Measurements from ENCODE around the gene AVPR1B.
"Not testable (repeated sequence)": the region's sequence is repeated elsewhere in the genome, so short reads cannot be mapped to it uniquely, and the experiment has no call there.

Gene AVPR1B

DNA sequence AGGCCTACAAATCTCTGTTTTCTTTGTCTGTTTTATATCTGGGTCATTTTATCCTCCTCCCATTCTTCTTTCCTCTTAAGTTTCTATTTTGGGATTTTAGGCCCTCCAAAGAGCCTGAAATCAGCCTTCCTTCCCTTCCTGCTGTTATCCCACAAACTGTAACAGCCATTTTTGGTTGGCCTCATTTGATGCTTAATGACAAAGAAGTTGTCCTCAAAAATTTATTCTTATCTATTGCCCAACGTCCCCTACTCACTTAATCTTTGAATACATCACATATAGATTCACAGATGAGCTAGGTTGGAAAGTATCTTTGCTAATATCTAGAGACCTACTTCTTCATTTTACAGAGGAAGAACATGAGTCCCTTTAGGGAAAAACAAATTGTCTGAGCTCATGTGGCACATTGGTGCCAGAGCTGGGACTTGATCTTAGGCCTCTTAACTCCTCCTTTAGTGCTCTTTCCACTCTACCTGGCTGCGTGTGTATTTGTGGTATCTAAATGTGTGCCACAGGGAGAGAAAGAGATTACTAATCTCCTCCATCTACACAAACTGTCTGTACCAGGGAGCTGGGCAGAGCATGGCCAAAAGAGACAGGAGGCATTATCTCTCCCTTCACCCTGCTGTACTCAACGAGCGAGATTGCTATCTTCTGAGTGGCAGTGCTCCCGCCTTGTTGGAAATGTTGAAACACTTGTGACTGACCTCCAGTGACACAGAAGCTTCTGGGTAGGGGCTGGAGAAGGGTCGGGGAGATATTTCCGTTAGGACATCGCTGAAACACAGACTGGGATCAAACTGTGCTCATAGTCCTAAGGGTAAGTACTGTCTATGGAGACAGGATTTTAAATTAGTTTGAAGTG, 34.1 kb downstream of the AVPR1B start:
- DNase-seq (ENCODE audit: low read depth in 2 of 2, low spot score in 1 of 2): no peak

DNA sequence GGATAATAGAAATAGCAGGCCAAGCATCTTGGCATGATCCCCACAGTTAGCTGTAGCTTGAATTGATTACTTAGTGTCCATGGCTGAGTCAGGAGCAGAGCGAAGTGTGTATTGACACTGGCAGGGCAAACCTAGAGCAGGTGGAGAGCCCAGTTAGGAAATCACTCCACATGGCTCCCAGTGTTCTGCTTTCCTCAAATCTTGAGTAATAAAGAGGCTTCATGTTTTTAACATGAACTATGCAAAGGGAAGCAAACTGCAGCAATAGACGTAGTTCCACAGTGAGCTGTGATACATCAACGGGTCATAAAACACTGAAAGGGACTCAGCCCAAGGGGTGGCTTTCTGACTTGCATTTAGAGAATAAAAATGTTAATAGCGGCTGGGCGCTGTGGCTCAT, 35.3 kb downstream of the AVPR1B start:
- DNase-seq (ENCODE audit: low read depth in 2 of 2, low spot score in 1 of 2): no peak

DNA sequence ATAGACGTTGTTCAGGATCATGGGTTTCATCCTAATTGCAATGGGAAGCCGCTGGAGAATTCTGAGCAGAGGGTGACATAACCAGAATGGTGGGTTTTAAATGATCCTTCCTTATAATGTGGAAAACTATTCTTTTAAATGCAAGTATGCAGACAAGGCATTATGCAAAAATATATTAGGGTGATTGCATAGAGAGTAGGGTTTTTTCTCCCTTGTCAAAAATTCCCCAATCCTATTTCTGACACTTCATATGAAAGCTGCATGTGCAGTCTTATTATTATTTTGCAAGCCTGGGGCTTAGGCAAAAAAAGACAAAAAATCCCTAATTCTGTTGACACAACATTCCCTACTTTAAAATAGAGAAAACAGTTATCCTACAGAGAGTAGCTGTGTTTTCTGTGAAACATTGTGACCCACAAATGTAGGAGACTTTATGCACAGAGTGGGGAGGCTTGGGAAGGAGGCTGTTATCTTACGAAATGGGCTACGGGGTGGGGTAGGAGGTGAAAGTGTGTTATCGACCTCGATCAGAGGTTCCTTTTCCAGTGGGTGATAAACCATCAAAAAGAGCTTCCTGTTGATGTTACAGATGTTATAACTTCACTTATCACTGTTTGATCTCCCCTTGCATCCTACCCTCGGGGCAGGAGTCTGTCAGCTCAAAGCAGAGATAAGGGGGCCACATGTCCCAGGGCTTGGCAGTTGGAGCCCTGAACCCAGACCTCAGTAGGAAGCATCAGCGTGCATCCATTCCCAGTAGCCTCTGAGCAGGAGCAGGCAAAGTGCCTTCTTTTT, 37.0 kb downstream of the AVPR1B start:
- no peak for DNase-seq (ENCODE audit: low read depth in 2 of 2, low spot score in 1 of 2)

DNA sequence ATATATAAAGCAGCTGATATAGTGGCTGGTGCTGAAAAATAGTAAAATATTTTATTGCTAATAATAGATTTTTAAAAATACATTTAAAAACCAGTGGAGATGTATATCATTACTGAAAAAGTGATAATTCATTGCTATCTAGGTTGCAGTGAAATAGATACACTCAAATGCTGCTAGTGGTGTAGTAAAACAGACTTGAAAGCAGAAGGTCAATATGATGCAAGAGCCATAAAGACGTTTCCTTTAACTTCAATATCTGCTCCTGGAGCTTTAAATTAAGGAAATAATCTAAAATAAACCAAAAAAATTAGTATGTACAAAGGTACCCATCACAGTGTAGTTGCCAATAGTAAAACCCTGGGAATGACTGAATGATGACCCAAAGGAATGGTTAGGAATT, 38.1 kb downstream of the AVPR1B start:
- DNase-seq (ENCODE audit: low read depth in 2 of 2, low spot score in 1 of 2): no peak

DNA sequence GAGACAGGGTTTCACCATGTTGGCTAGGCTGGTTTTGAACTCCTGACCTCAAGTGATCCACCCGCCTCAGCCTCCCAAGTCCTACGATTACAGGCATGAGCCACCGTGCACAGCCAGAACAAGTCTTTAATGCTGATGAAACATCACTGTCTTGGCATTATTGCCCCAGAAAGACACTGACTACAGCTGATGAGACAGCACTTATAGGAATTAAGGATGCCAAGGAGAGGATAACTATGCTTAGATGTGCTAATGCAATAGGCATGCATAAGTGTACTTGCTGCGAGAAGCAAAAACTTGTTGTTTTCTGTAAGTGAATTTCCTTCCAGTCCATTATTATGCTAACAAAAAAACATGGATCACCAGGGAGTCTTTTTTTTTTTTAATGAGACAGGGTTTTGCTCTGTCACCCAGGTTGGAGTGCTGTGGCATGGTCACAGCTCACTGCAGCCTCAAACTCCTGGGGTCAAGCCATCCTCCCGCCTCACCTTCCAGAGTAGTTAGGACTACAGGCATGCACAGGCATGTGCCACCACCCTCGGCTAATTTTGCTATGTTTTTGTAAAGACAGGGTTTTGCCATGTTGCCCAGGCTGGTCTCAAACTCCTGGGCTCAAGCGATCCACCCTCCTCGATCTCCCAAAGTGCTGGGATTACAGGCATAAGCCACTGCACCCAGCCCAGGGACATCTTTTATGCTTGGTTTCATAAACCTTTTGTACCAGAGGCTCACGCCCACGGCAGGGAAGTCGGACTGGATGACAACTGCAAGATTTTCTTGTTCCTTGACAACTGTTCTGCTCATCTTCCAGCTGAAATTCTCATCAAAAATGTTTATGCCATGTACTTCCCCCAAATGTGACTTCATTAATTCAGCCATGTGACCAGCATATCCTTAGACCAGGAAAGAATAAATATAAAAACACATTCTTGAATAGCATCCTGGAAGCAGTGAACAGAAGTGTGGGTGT, 41.1 kb downstream of the AVPR1B start:
- DNase-seq (ENCODE audit: low read depth in 2 of 2, low spot score in 1 of 2): no peak

DNA sequence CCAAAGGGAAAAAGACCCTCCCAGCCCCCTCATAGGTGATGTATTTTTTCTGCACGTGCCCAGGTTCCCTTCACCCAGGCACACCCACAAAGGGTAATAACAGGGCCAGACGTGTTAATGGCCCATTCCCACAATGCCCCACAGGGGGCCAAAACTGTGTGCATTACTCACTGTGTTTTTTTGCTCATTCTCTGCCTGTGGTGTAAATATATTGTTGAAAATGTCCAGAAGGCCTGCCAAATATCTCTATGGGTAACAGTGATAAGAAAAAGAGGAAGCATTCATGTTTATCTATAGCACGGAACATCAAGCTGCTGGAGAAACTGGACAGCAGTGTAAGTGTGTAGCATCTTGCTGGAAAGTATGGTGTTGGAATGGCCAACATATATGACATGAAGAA, 42.3 kb downstream of the AVPR1B start:
- DNase-seq (ENCODE audit: low read depth in 2 of 2, low spot score in 1 of 2): no peak

DNA sequence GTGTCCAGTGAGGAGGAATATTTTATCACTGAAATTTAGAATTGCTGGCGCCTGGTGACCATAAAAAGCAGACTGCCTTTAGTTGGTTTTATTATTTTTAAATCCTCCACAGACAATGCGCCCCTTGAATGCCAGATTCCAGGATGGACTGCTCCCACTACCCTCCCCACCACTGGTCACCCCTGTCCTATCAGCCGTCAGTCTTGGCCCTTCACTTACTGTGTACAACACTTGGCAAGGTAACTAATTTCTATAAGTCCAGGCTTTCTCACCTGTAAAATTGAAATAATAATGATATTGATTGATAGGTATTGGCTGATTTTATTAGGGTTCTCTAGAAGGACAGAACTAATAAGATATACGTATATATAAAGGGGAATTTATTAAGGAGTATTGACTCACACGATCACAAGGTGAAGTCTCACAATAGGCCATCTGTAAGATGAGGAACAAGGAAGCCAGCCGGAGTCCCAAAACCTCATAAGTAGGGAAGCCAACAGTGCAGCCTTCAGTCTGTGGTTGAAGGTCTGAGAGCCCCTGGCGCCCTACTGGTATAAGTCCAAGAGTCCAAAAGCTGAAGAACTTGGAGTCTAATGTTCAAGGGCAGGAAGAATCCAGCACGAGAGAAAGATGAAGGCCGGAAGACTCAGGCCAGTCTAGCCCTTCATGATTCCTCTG, 46.4 kb downstream of the AVPR1B start:
- DNase-seq (ENCODE audit: low read depth in 2 of 2, low spot score in 1 of 2): no peak

DNA sequence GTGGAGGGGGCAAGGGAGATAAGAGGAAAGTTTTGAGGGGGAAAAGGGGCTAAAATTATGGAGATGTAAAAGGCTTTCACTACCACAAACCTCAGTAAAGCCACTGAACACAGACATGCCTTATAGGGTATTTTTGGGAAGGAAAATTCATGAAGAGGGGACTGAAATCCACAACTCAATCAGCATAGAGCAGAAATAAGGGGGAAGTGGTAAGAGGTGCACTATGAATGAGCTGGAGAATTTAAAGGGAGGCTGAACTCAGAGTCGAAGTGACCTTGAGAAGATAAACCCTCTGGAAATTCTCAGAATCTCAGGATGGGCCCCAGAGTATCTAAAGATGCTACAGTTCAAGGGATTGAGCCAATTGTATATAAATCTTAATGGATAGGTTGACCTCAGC, 48.9 kb downstream of the AVPR1B start:
- no peak for DNase-seq (ENCODE audit: low read depth in 2 of 2, low spot score in 1 of 2)

DNA sequence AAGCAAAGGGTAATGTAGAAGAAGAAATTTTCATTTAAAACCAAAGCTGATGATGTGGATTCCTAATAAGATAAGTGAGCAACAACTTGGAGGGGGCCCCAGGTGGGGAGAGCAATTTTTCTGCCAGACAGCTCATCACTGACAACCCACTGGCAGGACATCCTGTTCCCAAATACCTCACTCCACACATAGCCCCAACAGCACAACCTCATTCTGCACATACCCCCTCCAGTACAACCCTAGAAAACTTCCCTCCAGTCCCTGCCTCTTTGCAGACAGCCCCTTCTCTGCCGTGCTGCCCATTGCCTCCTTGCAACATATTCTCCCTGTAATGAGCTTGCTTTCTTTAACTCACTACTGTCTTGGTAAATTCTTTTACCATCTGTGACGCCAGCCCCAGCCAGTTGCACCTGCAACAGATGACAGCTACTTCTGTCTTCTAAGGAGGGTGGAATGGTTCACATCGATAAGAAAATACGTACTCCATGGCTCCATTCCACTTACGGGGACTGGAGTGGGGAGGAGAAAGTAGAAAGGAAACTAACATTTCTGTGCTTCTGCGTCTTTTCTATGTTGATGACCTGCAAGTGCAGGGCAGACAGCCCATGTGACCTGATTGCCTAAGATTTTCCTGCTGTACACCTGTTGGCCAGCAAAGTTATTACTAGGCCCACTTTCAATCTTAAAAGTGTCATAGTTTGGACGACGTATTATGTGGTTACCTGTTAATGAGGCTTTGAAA, 49.5 kb downstream of the AVPR1B start:
- DNase-seq (ENCODE audit: low read depth in 2 of 2, low spot score in 1 of 2): no peak

DNA sequence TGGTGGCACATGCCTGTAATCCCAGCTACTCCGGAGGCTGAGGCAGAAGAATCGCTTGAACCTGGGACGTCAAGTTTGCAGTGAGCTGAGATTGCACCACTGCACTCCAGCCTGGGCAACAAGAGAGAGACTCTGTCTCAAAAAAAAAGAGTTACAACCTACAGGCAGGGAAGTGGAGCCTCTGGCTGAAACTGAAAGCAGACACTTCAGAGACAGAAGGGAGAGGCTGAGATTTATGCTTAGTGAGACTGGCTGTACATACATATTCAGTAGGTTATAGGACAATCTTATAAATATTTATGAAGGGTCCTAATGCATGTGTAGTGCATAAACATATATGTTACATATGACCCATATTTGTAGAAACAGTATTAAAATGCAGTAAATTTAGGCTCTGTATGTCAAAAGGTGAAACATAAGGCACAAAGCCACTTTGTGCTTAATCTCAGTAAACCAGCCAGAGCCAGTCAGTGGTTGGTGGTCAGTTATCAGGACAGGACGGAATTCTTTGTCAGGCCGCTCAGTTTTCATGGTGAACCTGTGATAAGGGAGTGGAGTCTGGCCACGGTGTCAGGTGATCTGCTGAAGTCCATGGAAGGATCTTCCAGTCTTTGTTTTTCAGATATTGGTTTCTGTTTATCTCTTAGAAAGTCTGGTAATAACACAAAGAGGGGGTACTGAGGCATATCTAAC, 50.6 kb downstream of the AVPR1B start:
- no peak for DNase-seq (ENCODE audit: low read depth in 2 of 2, low spot score in 1 of 2)

DNA sequence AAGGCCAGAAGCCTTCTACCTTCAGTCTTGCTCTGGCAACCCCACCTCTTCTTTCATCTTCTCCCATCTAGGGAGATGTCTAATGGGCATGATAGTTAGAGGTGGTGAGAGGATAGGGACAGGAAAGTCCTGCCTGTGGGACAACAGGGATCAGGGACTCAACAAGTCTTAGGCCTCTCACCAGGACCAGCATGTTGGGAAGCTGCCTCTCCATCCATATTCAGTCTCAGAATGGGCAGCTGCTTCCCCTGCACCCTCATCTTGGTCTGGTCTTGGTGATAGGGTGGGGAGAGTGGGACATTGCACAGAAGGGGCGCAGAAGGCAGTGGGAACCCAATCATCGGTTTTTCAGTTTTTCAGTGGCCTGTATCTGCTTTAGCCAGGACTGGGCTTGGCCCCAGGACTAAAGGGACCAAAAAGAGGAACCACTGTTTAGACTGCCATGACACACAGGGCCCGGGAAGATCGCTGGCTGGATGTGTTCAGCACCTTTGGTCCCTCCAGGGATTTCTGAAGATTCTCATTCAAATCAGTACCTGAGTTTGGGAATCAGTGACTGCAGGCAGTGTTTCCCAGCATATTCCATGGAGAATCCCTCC, 51.5 kb downstream of the AVPR1B start:
- no peak for DNase-seq (ENCODE audit: low read depth in 2 of 2, low spot score in 1 of 2)

DNA sequence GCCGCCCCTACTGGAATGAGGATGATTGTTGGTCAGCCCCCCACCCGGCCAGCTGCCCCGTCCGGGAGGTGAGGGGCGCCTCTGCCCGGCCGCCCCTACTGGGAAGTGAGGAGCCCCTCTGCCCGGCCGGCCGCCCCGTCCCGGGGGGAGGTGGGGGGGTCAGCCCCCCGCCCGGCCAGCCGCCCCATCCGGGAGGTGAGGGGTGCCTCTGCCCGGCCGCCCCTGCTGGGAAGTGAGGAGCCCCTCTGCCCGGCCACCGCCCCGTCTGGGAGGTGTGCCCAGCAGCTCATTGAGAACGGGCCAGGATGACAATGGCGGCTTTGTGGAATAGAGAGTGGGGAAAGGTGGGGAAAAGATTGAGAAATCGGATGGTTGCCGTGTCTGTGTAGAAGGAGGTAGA, 52.7 kb downstream of the AVPR1B start:
- not testable (repeated sequence) for DNase-seq (ENCODE audit: low read depth in 2 of 2, low spot score in 1 of 2)

DNA sequence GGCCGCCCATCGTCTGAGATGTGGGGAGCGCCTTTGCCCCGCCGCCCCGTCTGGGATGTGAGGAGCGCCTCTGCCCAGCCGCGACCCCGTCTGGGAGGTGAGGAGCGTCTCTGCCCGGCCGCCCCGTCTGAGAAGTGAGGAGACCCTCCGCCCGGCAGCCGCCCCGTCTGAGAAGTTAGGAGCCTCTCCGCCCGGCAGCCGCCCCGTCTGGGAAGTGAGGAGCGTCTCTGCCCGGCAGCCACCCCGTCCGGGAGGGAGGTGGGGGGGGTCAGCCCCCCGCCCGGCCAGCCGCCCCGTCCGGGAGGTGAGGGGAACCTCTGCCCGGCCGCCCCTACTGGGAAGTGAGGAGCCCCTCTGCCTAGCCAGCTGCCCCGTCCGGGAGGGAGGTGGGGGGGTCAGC, 53.2 kb downstream of the AVPR1B start:
- not testable (repeated sequence) for DNase-seq (ENCODE audit: low read depth in 2 of 2, low spot score in 1 of 2)

DNA sequence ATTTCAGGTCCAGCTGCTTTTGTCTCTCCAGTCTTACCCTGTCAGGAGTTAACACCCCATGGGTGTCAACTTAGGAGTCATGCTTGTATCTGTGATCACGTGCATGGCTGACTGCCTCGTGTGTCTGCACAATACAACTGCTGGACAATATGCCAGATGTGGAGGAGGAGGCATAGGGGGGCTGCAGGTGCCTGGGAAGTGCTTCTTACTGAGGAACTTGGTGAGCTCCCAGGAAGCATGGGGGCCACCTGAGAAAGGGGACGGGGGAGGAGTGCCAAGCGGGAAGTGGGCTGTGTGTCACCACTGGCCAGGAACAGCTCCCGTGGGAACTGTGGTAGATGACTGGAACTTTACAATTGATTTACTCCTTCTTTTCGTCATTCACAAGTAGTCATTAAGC, 54.7 kb downstream of the AVPR1B start:
- DNase-seq (ENCODE audit: low read depth in 2 of 2, low spot score in 1 of 2): no peak

DNA sequence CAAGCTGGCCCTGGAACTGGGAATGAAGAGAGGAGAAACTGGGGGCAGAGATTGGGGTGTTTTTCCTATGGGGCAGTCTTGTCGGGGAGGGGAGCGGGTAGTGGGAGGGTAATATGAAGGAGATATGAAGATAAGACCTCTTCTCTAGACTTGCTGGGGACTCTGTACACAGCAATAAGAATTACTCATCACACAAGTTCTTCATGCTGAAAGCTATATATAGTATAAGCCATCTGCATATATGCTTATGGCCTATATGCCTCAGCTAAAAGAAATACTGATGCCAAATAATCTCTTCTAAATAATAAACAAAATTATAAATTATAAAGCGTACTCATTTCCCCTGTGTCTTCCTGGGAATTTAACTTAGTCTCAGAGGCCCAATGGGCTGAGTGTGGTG, 56.3 kb downstream of the AVPR1B start:
- no peak for DNase-seq (ENCODE audit: low read depth in 2 of 2, low spot score in 1 of 2)
